ENCODE data around the gene C2orf80.
"Not testable (repeated sequence)": the region's sequence is repeated elsewhere in the genome, so short reads cannot be mapped to it uniquely, and the experiment has no call there.

C2orf80 gene

DNA sequence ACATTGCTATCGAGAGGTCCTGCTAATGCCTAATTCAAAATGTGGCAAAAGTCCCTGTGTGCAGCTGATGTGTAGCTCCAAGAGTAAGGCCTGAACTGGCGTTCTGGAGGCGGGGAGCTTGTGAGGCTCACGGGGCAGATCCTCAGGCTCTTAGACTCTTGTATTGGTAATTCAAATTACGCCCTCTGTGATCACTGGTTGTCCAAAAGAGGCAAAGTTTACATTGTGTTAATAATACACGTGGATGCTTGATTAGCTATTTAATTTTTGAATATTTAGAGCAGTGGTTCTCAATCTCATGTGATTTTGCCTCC is 14.0 kb downstream of the C2orf80 start:
- no peak for DNase-seq

DNA sequence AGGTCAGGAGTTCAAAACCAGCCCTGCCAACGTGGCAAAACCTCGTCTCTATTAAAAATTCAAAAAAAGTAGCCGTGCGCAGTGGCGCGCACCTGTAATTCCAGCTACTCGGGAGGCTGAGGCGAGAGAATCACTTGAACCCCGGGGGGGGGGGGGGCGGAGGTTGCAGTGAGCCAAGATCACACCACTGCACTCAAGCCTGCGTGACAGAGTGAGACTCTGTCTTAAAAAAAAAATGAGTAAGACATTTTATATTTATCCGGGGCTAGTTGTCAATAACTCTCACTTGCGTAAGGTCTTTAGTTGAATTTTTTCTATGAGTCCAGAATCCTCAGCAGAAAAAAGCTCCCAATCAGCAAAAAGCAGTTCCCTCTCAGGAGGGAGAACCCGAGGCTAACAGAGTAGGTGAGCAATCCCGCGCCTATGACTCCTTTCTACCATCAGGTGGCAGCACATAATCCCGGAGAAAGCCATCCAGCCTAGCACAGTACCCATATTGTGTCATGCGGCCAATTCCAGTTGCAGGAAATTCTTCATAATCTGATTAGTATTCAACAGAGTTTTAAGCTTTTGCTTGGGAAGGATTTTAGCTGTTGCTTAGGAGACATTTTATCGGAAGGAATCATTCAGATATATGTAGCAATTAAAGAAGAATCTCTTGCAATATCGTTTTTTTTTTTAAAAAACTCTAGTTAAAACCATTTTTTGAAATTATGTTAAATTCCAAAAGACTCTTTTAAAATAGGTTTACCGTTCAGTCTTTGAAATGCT is 14.6 kb downstream of the C2orf80 start:
- DNase-seq, result peak; percentile 44

DNA sequence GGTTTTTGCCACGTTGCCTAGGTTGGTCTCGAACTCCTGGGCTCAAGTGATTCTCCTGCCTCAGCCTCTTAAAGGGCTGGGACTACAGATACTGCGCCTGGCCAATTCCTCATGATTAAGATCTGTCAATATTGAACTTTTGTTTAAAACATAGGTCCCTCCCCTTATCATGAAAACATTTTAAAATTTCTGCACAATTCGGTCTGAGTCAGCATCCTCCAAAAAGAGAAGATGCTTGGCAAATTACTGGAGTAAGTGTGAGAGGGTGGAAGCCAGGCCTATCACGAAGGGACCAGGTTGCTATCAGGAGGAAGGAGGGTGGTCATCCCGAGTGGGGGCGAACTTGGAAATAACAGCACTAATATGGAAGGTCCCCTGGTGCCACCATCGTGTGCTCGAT is 15.7 kb downstream of the C2orf80 start:
- no peak for DNase-seq

DNA sequence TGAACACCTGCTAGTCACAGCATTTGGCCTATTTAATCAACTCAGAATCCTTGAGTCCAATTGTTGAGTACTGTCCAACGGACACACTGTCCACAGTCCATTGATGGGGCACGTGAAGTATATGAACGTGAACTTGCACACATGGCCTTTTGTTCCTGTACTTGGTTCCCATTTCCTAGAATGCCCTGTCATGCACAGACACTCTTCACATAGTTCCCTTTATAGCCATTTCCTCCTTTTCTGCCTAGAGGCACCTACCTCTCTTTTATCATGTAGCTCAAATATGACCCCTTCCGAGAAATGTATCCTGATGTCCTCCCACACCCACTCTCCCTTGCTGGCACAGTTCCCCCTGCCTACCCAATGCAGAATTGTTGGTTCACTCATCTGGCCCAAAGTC is 17.7 kb downstream of the C2orf80 start:
- no peak for DNase-seq

DNA sequence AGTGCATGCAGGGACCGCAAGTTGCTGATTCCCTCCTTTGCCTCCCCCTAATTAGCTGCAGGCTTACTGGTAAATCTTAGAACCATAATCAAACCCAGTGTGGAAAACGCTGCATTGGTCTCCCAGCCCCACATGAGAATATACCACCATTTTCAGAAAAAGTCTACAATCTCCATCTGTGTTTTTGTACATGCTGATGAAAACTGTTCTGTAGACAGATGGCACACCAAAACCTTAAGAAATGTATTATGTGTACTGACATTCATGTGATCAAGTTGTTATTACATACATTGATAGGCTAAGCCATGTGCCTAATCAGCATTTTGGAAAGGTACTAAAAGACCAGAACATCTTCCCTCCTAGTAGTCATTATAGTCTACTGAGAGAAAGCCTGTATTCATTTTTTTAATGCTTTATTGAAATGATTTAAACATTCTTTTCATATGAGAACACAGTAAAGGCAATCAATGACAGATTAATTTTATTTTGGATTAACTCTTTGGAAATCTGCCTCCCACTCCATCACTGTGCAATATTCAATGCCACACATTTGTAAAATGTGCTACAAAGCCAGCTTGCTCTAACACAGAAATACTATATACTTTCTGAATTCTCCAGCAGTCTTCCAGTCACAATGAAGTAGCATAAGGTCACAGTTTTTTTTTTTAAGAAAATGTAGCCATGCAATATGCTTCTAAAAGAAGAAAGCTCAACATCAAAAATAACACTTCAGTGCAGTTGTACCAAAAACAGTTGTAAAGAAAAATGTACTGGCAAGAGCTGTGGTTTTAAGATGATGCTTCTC is 24.7 kb downstream of the C2orf80 start:
- DNase-seq, result no peak

DNA sequence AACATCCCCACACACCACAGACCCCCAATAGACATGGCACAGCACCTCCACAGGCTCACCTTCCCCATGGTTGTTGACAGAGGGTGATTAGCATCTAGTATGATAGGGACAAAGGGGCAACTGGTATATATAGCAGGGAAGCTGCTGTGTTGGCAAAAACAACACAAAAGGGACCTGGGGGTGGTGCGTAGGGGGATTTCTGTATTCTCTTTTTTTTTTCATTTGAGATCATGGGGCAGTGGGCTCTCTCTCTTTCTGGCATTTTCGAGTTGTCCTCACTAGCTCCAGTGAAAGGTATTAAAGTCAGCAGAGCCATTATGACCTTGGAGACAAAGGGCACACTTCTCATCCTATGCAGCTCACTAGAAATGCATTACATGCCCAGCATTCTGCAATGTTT is 26.3 kb downstream of the C2orf80 start, which contains the start of gene CRYGA:
CRYGA (minus strand) TSS at position 101 of the 400 bp plus-strand sequence; CDS start at position 68, 33 bp downstream.
- no peak for DNase-seq

DNA sequence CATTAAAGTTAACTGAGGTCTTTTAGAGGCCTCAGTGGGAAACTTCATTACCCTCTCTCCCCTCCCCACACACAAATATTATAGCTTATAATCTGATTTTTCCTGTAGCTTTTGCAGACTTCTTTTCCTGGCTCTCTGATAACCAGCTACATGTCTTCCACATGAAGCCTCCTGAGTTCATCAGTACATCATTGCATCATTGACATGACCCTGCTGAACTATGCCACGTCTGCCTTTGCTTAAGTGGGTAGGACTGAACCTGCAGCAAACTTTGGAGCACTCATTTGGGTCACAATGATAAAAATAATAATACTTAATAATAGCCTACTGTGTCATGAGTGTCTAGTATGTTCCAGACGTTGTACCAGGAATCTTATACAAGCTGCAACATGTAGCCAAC is 33.4 kb downstream of the C2orf80 start:
- DNase-seq, result no peak

DNA sequence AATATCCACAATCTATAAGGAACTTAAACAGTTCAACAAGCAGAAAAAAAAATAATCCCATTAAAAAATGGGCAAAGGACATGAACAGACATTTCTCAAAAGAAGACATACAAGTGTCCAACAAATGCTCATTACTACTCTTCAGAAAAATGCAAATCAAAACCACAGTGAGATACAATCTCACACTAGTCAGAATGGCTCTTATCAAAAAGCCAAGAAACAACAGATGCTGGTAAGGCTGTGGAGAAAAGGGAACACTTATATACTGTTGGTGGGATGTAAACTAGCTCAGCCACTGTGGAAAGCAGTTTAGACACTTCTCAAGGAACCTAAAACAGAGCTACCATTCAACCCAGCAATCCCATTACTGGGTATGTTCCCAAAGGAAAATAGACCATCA is 36.7 kb downstream of the C2orf80 start:
- DNase-seq, result no peak

DNA sequence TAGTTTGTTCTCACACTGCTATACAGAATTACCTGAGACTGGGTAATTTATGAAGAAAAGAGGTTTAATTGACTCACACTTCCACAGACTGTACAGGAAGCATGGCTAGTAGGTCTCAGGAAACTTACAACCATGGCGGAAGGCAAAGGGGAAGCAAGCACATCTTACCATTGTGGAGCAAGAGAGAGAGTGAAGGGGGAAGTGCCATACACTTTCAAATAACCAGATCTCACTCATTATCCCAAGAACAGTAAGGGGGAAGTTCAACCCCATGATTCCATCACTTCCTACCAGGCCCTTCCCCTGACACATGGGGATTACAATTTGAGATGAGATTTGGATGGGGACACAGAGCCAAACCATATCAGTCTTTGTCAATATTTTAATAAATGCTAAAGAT is 38.9 kb downstream of the C2orf80 start:
- no peak for DNase-seq

DNA sequence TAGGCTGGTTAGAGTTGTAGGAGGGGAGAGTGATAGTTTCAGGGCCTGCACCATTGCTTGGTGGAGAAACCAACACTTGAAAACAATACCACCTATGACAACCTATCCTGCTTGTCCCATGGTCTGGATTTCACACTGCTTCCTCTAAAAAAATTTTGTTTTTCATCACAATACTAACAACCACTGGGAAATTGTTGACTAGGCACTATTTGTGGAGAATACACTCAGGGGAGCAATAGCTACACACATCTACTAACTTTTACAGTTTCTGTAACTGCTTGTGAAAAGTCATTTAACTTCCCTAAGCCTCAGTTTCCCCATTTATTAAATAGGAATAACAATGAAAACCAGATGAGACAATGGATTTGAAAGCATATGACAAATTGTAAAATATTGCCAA is 39.7 kb downstream of the C2orf80 start:
- DNase-seq, result no peak

DNA sequence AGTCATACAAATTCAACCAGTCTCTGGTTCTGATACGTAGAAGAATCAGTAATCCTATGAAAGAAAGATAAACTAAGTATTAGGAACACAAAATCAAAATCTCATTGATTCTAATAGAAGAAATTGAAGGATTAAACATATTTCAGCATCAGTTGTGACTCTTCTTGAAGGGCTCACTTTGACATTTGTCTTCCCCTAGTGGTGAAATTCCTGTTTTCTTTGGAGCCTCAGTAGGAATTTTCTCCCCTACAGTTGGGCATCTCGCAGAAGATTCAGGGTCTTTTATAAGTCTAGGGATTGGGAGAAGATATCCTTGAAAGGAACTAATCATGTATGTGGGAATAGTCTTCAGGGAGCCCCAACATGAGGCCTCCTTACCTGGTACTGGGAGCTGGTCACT is 41.0 kb downstream of the C2orf80 start:
- DNase-seq, result no peak

DNA sequence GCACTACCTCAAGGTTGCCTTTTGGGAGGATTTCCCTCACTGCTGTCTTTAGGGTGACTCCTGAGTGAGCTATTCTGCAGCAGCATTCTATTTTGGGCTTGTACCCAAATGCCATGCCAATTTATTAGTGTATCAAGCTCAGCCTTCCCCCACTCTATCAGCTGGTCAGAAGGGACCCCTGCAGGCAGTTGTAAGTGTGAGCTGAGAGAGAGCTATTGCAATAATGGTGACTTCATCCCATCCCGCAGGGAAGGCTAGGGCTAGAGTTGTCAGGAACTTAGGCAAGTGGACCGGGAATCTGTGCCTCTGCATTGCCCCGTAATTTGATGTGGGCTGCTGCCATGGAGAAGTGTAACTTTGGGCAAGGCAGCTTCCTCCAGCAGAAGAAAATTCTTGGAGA is 42.1 kb downstream of the C2orf80 start:
- no peak for DNase-seq

DNA sequence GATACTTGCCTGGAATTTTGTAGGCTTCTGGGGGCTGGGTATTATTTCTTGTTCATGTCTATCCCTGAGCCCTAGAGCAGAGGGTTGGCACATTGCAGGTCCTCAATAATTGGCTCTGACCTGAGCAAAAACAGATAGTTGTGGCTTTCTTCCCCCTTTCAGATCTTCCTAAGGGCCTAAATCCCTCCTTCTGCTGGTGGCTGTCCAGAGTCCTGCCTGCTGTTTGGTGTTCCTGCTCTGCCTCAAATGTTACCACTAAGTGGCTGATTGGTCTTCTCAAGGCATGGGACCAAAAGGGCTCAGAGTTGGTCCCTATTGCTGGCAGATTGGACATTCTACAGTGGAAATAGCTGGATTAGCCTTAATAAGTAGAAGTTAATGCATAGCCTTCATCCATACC is 42.8 kb downstream of the C2orf80 start:
- DNase-seq, result no peak

DNA sequence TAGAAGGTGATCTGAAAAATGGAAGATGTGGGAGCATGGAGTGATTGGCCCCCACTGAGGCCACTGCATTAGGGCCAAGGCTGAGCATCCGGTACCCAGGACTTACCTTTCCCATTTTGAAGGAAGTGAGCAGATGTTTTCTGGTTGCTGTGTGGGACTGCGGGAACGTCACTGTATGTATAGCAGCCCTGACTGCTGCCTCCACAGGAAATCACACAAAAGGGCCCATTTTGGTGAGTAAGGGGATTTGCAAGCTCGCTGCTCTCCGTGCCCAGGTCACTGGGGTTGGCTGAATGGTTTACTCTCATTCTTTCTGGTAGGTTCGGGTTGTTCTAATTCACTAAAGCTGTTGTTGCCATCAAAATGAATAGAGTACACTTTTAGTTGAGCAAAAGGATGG is 43.8 kb downstream of the C2orf80 start, which contains the start of gene CRYGB:
CRYGB (minus strand) TSS at position 153 of the 400 bp plus-strand sequence; CDS start at position 115, 38 bp downstream.
- DNase-seq, result no peak

DNA sequence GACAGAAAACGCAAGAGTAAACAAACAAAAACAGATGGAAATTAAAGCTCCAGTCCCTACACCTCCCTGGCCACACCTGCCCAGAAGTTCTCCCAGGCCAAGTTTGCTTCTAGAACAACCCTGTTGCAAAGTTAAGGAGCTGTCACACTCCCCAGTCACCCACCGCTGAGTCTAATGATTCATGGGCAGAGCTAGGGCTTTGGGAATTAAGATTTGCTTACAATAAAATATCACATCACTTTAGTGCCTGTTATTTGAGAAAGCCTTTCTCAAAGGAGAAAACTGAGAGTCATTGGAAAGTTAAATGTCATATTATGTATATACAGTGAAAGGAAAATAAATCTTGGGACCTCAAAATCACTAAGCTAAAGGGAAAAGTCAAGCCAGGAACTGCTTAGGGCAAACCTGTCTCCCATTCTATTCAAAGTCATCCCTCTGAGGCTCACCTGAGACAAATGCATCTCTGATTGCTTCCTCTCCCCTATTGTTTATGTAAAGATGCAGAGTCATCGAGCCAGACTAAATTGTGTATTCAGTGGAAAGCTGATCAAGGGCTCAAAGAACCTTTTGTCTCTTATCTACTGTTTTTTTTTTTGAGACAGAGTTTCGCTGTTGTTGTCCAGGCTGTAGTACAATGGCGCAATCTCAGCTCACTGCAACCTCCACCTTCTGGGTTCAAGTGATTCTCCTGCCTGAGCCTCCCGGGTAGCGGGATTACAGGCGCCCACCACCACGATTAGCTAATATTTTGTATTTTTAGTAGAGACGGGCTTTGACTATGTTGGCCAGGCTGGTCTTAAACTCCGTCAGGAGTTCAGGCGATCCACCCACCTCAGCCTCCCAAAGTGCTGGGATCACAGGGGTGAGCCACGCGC is 46.7 kb downstream of the C2orf80 start:
- DNase-seq, result no peak

DNA sequence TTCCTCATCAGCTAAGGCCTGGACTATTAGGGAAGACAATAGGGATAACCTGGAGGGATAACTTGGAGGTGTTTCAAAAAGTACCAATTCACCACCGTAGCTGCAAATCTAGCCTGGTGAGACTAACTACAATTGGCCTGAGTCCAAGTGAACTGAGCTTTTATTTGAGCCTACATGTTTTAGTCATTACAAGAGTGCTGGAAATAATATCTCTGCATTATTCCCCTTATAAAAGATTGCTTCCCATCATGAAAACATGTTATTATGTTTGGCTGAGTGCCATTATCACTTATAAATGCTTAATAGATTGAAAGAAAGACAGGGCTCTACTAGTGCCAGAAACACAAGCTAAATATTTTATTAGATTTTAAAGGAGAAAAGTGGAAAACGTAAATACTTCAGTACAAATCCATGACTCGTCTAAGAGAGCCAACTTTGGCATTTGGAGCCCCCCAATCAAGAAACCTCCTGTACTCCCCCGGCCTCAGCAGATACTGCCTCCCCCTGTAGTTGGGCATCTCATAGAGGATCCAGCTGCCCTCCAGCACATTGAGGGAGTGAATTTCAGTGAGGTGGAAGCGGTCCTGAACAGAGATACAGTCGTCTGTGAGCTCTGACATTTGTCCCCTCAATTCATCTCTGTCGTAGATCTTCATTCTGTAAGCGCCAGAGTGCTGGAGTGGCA is 47.4 kb downstream of the C2orf80 start:
- no peak for DNase-seq

DNA sequence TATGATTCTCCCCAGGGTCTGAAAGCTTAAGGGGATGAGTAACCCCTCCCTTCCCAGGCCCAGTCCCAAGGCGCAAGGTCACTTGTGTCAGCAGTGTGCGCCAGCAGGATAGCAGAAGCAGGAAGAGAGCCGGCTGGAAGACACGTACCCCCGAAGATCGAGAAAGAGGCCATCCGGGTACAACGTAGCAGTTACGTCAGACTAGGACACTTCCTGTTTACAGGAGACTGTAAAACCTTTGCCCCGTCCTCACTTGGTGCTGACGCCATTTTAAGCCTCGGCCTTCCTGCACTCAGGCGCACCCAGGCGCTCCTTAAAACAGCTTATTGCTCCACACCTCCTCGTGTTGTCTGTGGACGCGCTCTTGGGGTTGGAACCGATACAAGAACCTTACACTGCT is 50.4 kb downstream of the C2orf80 start:
- no peak for DNase-seq

DNA sequence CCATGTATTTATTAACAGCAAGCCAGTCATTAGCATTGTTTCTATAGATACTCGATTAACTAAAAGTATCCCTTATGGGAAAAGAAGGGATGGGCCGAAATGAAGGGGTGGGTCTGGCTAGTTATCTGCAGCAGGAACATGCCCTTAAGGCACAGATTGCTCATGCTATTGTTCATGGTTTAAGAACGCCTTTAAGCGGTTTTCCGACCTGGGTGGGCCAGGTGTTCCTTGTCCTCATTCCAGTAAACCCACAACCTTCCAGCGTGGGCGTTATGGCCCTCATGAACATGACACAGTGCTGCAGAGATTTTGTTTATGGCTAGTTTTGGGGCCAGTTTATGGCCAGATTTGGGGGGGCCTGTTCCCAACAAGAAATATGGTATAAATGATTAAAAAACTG is 51.5 kb downstream of the C2orf80 start:
- DNase-seq, result not testable (repeated sequence)

DNA sequence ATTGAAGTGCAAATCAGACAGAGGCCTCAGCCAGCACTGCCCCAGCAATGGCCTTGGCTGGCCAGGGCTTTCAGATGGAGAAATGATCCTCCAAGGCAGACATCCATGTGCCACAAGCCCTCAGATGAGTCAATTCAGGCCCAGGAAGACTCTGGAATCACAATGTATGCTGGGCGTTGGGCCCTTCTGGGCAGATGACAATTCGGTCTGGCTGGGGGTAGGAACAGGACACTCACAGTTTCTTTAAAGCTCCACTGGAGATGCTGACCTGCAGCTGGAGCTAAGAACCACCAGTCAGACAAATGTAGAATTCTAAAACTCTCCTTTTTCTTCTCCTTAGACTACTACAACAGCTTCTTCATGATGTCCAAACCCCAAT is 53.1 kb downstream of the C2orf80 start:
- no peak for DNase-seq

DNA sequence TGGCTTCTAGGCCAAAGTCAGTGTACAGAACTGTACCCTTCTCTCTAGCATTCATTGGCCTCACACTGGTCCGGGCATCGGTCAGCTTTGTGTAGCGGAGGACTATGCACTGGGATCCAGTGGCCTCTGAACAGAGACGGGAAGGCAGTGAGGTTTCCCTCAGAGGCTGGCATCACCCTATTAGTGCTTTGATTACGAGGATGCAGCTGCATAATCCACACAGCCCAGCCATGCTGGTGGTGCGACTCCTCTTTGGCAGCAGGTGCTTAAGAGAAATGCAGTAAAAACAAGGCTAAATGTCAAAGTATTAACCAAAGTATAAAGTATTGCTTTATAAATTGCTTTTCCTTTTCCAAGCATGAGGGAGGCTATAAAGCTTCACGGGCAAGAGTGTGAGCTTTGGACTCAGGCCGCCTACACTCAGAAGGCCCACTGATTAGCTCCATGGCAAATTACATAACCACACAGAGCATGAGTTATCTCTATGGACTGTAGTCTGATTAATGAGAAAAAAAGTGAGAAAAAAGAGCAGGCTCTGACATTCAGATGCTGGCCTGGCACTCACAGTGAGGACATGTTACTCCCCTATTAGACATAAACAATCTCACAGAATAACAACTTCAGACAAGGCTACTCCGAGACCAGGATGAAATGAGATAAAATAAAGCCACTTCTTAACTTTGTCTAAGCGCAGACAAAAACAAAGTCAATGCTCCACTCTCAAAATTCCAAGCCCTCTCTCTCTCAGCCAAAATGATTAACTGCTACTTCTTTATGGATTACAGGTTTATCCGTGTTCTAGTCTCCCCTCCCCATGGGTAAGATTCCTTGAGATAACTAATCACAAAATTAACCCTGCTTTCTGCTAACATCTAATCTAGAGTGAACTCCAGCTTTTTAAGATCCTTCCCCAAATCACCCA is 53.8 kb downstream of the C2orf80 start:
- no peak for DNase-seq

DNA sequence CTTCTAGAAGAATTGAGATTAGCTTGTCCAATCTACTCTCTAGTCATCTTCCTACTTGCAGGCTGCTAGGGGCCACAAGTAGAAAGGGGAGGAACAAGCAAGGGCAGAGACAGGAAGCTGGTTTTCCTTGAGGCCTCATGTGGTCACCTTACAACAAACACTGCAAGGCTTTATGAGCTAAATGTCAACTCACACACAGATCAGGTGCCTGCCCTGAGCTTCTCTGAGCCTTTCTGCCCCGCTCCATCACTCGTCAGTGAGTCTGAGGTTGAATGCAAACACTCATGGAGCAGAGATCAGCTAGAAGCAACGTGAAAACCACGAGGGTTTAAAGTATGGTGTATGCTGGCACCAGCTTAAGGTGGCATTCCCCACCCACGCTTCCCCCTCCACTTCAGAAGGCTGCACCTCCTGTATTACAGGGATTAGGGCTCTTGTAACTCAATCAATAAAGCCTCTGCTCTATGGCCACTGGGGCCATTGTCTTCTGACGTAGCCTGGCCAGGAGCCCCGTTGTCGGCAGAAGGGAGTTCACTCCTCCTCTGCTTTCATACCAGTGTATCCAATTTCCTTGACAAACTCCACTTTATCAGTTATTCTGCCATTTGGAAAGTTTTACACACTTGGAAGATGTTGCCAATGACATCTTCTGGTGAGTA is 54.8 kb downstream of the C2orf80 start:
- DNase-seq, result no peak

Measured in activated CD4-positive, alpha-beta T cell treated with anti-CD3 and anti-CD28 coated beads, Interleukin-2, amount 50 U/mL, for 1 hour (primary cell).